A549 treated with CORT108297 at 1 μM for 4 hours (cell line): ENCODE measurements around the gene SEC11A. TPM values are rescaled to one million over a fixed set of nuclear protein-coding genes. Genes with fewer than 3 reads are reported as not detected.

Experiments used
- total RNA-seq: library from RNA; stranded (reverse); fragments of 200-300 nt; extraction: Qiagen RNA extraction; gene quantifications from 5 replicates; pipeline ENCODE4 v1.2.3, GENCODE V29; 2022

SEC11A gene
- total RNA-seq: 323 to 452 TPM (median 331 TPM) in 5 replicates

DNA sequence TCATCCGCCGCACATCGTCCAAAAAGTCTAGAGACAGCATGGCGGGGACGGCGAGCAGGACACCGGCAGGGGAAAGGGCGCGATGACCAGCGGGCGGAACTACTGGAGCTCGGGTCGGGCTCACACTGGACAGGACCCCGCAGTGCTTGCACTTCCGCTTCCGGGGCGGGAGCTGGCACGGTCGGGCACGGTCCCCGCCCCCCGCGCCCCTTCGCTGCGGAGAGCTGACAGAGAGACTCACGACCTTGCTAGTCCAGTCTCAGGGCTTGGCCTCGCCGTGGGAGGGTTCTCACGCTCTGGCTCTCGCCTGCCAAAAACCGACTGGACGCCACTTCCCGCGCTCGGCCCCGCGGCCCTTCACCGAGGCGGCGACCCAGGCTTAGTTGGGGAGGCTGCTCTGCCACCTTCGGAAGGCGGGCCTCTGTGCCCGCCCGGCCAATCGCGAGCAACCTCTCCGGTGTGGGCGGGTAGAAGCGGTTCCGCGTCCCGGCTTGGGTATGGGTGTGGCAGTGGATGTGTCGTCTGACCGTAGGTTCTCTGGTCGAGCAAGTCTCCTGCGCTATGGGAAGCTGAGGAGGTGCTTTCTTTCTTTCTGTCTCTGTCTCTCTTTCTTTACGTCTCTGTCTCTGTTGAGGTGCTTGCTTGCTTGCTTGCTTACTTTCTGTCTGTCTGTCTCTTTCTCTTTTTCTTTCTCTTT lies at the start of gene SEC11A:
Gene SEC11A (minus strand): TSS at position 104 of the 697 bp plus-strand sequence. CDS start 64 bp downstream, at position 40.

DNA sequence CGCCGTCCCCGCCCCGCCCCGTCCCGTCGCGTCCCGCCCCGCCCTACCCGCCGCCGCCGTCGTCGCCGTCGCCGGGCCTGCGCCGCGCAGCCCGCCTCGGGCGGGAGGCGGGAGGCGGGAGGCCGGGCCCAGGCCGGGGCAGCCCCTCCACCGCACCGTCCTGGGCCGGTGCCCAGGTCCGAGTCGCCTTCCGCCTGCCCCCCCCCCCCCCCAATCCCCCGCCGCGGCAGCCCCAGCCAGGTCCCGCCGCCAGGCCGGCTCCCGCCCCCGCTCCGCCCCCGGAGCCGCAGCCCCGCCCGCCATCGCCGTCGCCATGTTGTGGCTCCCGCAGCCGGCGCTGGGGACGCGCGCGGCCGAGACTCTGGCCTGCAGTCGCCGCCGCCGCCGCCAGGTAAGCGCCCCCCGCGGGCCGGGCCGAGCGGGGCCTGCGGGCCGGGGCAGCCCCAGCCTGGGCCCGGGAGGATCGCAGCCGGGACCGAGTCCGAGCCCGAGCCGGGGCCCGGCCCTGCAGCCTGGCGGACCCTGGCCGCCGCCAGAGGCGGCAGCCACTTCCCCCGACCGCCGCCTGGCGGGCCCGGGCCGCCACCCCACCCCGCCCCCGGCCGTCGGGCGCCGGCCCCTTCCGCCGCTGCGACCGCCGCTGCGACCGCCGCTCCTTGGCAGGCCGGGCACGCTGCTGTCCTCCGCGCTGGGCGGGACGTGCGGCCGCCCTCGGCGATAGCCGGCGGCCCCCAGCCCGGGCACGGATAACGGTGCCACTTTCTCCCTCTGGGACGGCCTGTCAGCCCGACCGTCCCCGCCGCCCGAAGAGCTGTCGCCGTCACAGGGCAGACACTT lies 32.6 kb upstream of the SEC11A start, which contains the start of gene ZNF592:
Gene ZNF592 (plus strand): TSS at position 319 of the 837 bp plus-strand sequence. CDS start 34,084 bp downstream, outside the sequence.

GRCh38 chr15:84658080-84658787 lies 57.7 kb downstream of the SEC11A start, which contains the start of gene NMB:
NMB (minus strand) TSS chr15:84658199; CDS start chr15:84658152, 47 bp downstream.

DNA sequence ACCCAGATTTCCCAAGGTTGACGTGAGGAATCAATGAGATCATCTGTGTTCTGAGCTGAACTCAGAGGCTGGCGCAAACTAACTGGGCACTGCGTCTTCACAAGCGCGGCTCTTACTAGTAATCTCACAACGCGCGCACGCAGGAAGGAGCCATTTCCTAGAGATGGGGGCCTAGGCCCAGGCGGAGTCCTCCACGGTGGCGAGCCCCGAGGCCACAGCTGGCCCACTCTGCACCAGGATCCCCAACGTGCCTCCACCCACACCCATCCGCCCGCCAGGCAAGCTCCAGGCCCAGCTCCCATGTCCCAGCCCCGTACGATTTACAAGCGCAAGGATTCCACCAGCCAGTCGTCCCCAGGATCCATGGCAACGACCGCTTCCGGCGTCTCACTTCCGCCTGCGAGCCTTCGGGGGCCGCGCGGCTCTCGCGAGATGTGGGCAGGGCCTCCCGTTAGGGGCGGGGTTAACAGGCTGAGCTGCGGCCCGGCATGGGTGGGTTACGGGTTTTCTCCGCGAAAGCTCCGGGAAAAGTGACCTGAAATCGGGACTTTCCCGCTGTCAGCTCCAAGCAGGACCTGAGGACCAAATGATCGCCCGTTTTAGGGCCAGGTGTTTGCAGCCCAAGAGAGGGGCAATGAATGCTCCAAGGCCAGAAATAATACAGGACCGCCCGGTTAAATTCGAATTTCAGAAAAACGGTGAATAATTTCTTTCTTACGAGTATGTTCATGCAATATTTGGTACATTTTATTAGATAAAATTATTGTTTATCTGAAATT lies 61.8 kb downstream of the SEC11A start, which contains the start of gene WDR73:
Gene WDR73 (minus strand): TSS at position 374 of the 779 bp plus-strand sequence. CDS start 9 bp downstream, at position 365.

Other genes with a start within 250 kb of the SEC11A start
- 13.9 to 16.4 TPM (median 14.5 TPM) in 5 replicates for gene ZSCAN2, start 115.1 kb downstream of the SEC11A start, total RNA-seq
- gene WDR73, start 61.9 kb downstream of the SEC11A start, total RNA-seq: 38.6 to 49.7 TPM (median 39.2 TPM) in 5 replicates
- gene NMB, start 57.9 kb downstream of the SEC11A start, total RNA-seq: 15.7 to 26.4 TPM (median 24.2 TPM) in 5 replicates
- 14.6 to 23.1 TPM (median 20.9 TPM) in 5 replicates for gene ZNF592, start 32.5 kb upstream of the SEC11A start, total RNA-seq
- gene ALPK3, start 101.2 kb upstream of the SEC11A start, total RNA-seq: 0.05 to 0.28 TPM (median 0.18 TPM) in 5 replicates
- 0.05 TPM in 2 of 5 replicates, not detected in the others for gene SLC28A1, start 168.5 kb upstream of the SEC11A start, total RNA-seq